DOHH2 (cell line): ENCODE measurements around the gene UBA5.

ENCODE experiments used
- CTCF ChIP-seq: fragments of 200-600 bp; sonication (generic); IDR thresholded peaks from one replicate; pipeline ENCODE4 v1.5.1; 2014; ENCODE audit warnings: antibody characterized with exemption, mild to moderate bottlenecking, low read depth, low read length; ENCODE audit not compliant: poor library complexity, severe bottlenecking
- EZH2phosphoT487 ChIP-seq: fragments of 200-600 bp; sonication (generic); IDR thresholded peaks from 2 replicates; pipeline ENCODE4 v1.6.1; 2017; ENCODE audit warnings: borderline replicate concordance, mild to moderate bottlenecking, antibody characterized with exemption, low read length, moderate library complexity, mixed read lengths

GRCh38 chr3:132721479-132722164 lies 61.5 kb downstream of the UBA5 start:
- TF ChIP-seq CTCF (no peak), EZH2phosphoT487 (no peak)
